Neural cell (in vitro differentiated cells): ENCODE measurements around the gene COMTD1. TPM values are rescaled to one million over a fixed set of nuclear protein-coding genes. Genes with fewer than 3 reads are reported as not detected.

ENCODE experiments used
- H2AFZ ChIP-seq: fragments of 200-600, 300-800 bp; sonication (generic), shearing (Covaris generic); 2 replicates; pipeline ENCODE4 v1.6.0; 2014; ENCODE audit warnings: low read depth, mild to moderate bottlenecking, antibody characterized with exemption, low read length, moderate library complexity
- H3F3A ChIP-seq: fragments of 200-600 bp; shearing (Covaris generic); 2 replicates; pipeline ENCODE4 v1.6.1; 2016; ENCODE audit warnings: mild to moderate bottlenecking, moderate library complexity, mixed read lengths, antibody characterized with exemption, low read length; ENCODE audit not compliant: insufficient read depth, poor library complexity, severe bottlenecking
- H3K27ac ChIP-seq: fragments of 200-600, 300-800 bp; sonication (generic), shearing (Covaris generic); 2 replicates; pipeline ENCODE4 v1.5.1; 2014; ENCODE audit warnings: mild to moderate bottlenecking, low read length, moderate library complexity
- H3K27me3 ChIP-seq: fragments of 300-800, 200-600 bp; sonication (generic), shearing (Covaris generic); 2 replicates; pipeline ENCODE4 v1.6.0; 2014; ENCODE audit warnings: mild to moderate bottlenecking, low read depth, low read length, moderate library complexity; ENCODE audit not compliant: insufficient read depth
- H3K36me3 ChIP-seq: fragments of 300-800, 200-600 bp; sonication (generic), shearing (Covaris generic); 2 replicates; pipeline ENCODE4 v1.5.1; 2014; ENCODE audit warnings: mild to moderate bottlenecking, antibody characterized with exemption, low read length, moderate library complexity; ENCODE audit not compliant: insufficient read depth
- H3K4me2 ChIP-seq: fragments of 300-800, 200-600 bp; sonication (generic), shearing (Covaris generic); 2 replicates; pipeline ENCODE4 v1.6.0; 2014; ENCODE audit warnings: mild to moderate bottlenecking, low read length
- H3K4me3 ChIP-seq: fragments of 300-800, 200-600 bp; sonication (generic), shearing (Covaris generic); 2 replicates; pipeline ENCODE4 v1.5.1; 2014; ENCODE audit warnings: mild to moderate bottlenecking, low read length, moderate library complexity
- H3K79me2 ChIP-seq: fragments of 200-600 bp; shearing (Covaris generic); replicated peaks from 2 replicates; pipeline ENCODE4 v1.6.0; 2014; ENCODE audit warnings: mild to moderate bottlenecking, low read length, moderate library complexity; ENCODE audit not compliant: insufficient read depth
- H3K9ac ChIP-seq: fragments of 300-800, 200-600 bp; sonication (generic), shearing (Covaris generic); 2 replicates; pipeline ENCODE4 v1.6.1; 2016; ENCODE audit warnings: mild to moderate bottlenecking, low read length, mixed read lengths
- H3K9me2 ChIP-seq: fragments of 200-600 bp; shearing (Covaris generic); 2 replicates; pipeline ENCODE4 v1.6.1; 2016; ENCODE audit warnings: mild to moderate bottlenecking, low read length, mixed read lengths; ENCODE audit not compliant: insufficient read depth
- H3K9me3 ChIP-seq: fragments of 200-600, 300-800 bp; sonication (generic), shearing (Covaris generic); 2 replicates; pipeline ENCODE4 v1.6.1; 2016; ENCODE audit warnings: mild to moderate bottlenecking, mixed run types, low read length, moderate library complexity, mixed read lengths
- H4K20me1 ChIP-seq: fragments of 200-600 bp; shearing (Covaris generic); 2 replicates; pipeline ENCODE4 v1.6.1; 2016; ENCODE audit warnings: mild to moderate bottlenecking, mixed run types; ENCODE audit not compliant: insufficient read depth
- CTCF ChIP-seq: fragments of 450-650 bp; IDR thresholded peaks from 2 replicates; pipeline ENCODE4 v1.5.1; 2014; ENCODE audit warnings: antibody characterized with exemption, mild to moderate bottlenecking, moderate library complexity; ENCODE audit not compliant: poor library complexity, severe bottlenecking
- EP300 ChIP-seq: fragments of 450-650 bp; conservative IDR thresholded peaks from 2 replicates; pipeline ENCODE4 v1.6.1; 2014; ENCODE audit warnings: antibody characterized with exemption, mild to moderate bottlenecking, moderate library complexity; ENCODE audit not compliant: poor library complexity, severe bottlenecking
- EZH2 ChIP-seq: fragments of 200-600, 300-800 bp; shearing (Covaris generic), sonication (generic); IDR thresholded peaks from 2 replicates; pipeline ENCODE4 v1.6.1; 2014; ENCODE audit warnings: antibody characterized with exemption, low read length, borderline replicate concordance, mild to moderate bottlenecking; ENCODE audit not compliant: insufficient read depth, poor library complexity, severe bottlenecking
- MXI1 ChIP-seq: fragments of 450-650 bp; conservative IDR thresholded peaks from 2 replicates; pipeline ENCODE4 v1.6.1; 2014; ENCODE audit warnings: antibody characterized with exemption, mild to moderate bottlenecking; ENCODE audit not compliant: poor library complexity, severe bottlenecking
- POLR2AphosphoS5 ChIP-seq: IDR thresholded peaks from 2 replicates; pipeline ENCODE4 v1.6.1; 2012
- RAD21 ChIP-seq: fragments of 450-650 bp; conservative IDR thresholded peaks from 2 replicates; pipeline ENCODE4 v1.6.1; 2014; ENCODE audit warnings: antibody characterized with exemption, mild to moderate bottlenecking, moderate library complexity
- REST ChIP-seq: IDR thresholded peaks from 2 replicates; pipeline ENCODE4 v1.6.1; 2012; ENCODE audit warnings: borderline replicate concordance
- SMC3 ChIP-seq: fragments of 450-650 bp; conservative IDR thresholded peaks from 2 replicates; pipeline ENCODE4 v1.6.1; 2014; ENCODE audit warnings: antibody characterized with exemption, mild to moderate bottlenecking, moderate library complexity; ENCODE audit not compliant: poor library complexity
- TAF1 ChIP-seq: IDR thresholded peaks from 2 replicates; pipeline ENCODE4 v1.6.1; 2012; ENCODE audit warnings: low read depth
- polyA plus RNA-seq: library from polyadenylated mRNA; depleted of rRNA; stranded (reverse); fragments of >200 nt; gene quantifications from 2 replicates; pipeline ENCODE4 v1.2.3, GENCODE V29; 2014

The COMTD1 gene
- polyA plus RNA-seq, 1 donor from 2014 or later, result 51.4 TPM

GRCh38 chr10:75238182-75239095 lies 2.7 kb upstream of the COMTD1 start:
- Histone ChIP-seq H3K9ac (no peak overlapping the region), H2AFZ (no peak overlapping the region), H3K27ac (no peak overlapping the region), H3K27me3 (peaks cover 9% of the 10 kb centered on the region), H3K79me2 (no peaks in the 10 kb centered on the region), H3K36me3 (no peaks in the 10 kb centered on the region), H4K20me1 (no peaks in the 10 kb centered on the region), H3K4me2 (no peak overlapping the region), H3K9me3 (no peaks in the 10 kb centered on the region), H3F3A (no peaks in the 10 kb centered on the region), H3K4me3 (no peak overlapping the region), H3K9me2 (no peaks in the 10 kb centered on the region)
- TF ChIP-seq EZH2, result no peak
- no peak for TF ChIP-seq TAF1
- no peak for TF ChIP-seq REST
- TF ChIP-seq MXI1, result no peak
- no peak for TF ChIP-seq POLR2AphosphoS5
- no peak for TF ChIP-seq SMC3
- no peak for TF ChIP-seq RAD21
- no peak for TF ChIP-seq EP300

GRCh38 chr10:75236178-75236825 lies 545 bp upstream of the COMTD1 start:
- Histone ChIP-seq H4K20me1 (no peaks in the 10 kb centered on the region), H3K79me2 (no peaks in the 10 kb centered on the region), H3K9ac (peak overlapping the region; percentile 2), H3K27ac (no peak overlapping the region), H3K9me2 (no peaks in the 10 kb centered on the region), H3F3A (no peaks in the 10 kb centered on the region), H3K4me3 (peak overlapping the region; percentile 82), H3K4me2 (no peak overlapping the region), H3K9me3 (no peaks in the 10 kb centered on the region), H2AFZ (no peak overlapping the region), H3K27me3 (peaks cover 9% of the 10 kb centered on the region), H3K36me3 (no peaks in the 10 kb centered on the region)
- peak; percentile 52 for TF ChIP-seq SMC3
- no peak for TF ChIP-seq CTCF
